Measurements from ENCODE around the gene SHB. TPM values are rescaled to one million over a fixed set of nuclear protein-coding genes. Genes with fewer than 3 reads are reported as not detected.

The SHB gene
- total RNA-seq, 1 experiment from 2014 or later = 7.6 TPM

- H3K27ac Mint-ChIP-seq (ENCODE audit: unreplicated experiment) = no peak overlapping the region
- peaks cover 30% of the 10 kb centered on the region for H3K4me1 Mint-ChIP-seq (ENCODE audit: low read depth, unreplicated experiment)
- intact Hi-C loops (cut with micrococcal nuclease; ENCODE audit: unreplicated experiment) = no loop called here
- H3K36me3 Mint-ChIP-seq (ENCODE audit: insufficient read depth, unreplicated experiment) = peaks cover 7% of the 10 kb centered on the region
- H3K27me3 Mint-ChIP-seq (ENCODE audit: unreplicated experiment) = no peaks in the 10 kb centered on the region
- BruUV-seq (replicated peaks) = no TSS peak
- no peak for TF ChIP-seq CTCF (IDR thresholded peaks at IDR 0.05; ENCODE audit: unreplicated experiment)
- CTCF ChIA-PET = no interaction called here
- H3K4me3 Mint-ChIP-seq (ENCODE audit: low read depth, unreplicated experiment) = no peak overlapping the region
- no peak for DNase-seq
- no peaks in the 10 kb centered on the region for H3K9me3 Mint-ChIP-seq (ENCODE audit: low read depth, unreplicated experiment)
Measured at GRCh38 chr9:37956904-37957663, 111.9 kb downstream of the SHB start.

GRCh38 chr9:37956423-37956820, 112.6 kb downstream of the SHB start:
- Mint-ChIP-seq H3K36me3 (ENCODE audit: insufficient read depth, unreplicated experiment) (peaks cover 14% of the 10 kb centered on the region), H3K9me3 (ENCODE audit: low read depth, unreplicated experiment) (no peaks in the 10 kb centered on the region), H3K4me3 (ENCODE audit: low read depth, unreplicated experiment) (no peak overlapping the region), H3K4me1 (ENCODE audit: low read depth, unreplicated experiment) (peaks cover 34% of the 10 kb centered on the region), H3K27me3 (ENCODE audit: unreplicated experiment) (no peaks in the 10 kb centered on the region), H3K27ac (ENCODE audit: unreplicated experiment) (no peak overlapping the region)
- intact Hi-C loops (cut with micrococcal nuclease; ENCODE audit: unreplicated experiment) = no loop called here
- no peak for DNase-seq
- CTCF ChIA-PET = no interaction called here
- no peak for TF ChIP-seq CTCF (IDR thresholded peaks at IDR 0.05; ENCODE audit: unreplicated experiment)
- BruUV-seq (replicated peaks) = no TSS peak

- TF ChIP-seq CTCF (IDR thresholded peaks at IDR 0.05; ENCODE audit: unreplicated experiment) = no peak
- BruUV-seq (replicated peaks) = no TSS peak
- Mint-ChIP-seq H3K4me3 (ENCODE audit: low read depth, unreplicated experiment) (no peak overlapping the region), H3K36me3 (ENCODE audit: insufficient read depth, unreplicated experiment) (peaks cover 15% of the 10 kb centered on the region), H3K9me3 (ENCODE audit: low read depth, unreplicated experiment) (no peaks in the 10 kb centered on the region), H3K27ac (ENCODE audit: unreplicated experiment) (no peak overlapping the region), H3K27me3 (ENCODE audit: unreplicated experiment) (no peaks in the 10 kb centered on the region), H3K4me1 (ENCODE audit: low read depth, unreplicated experiment) (peaks cover 34% of the 10 kb centered on the region)
- no peak for DNase-seq
- CTCF ChIA-PET = no interaction called here
- intact Hi-C loops (cut with micrococcal nuclease; ENCODE audit: unreplicated experiment) = no loop called here
Measured at GRCh38 chr9:37955781-37956422, 113.1 kb downstream of the SHB start.

- H3K4me1 Mint-ChIP-seq (ENCODE audit: low read depth, unreplicated experiment) = peaks cover 34% of the 10 kb centered on the region
- H3K9me3 Mint-ChIP-seq (ENCODE audit: low read depth, unreplicated experiment) = no peaks in the 10 kb centered on the region
- H3K27ac Mint-ChIP-seq (ENCODE audit: unreplicated experiment) = no peak overlapping the region
- CTCF ChIA-PET = no interaction called here
- H3K4me3 Mint-ChIP-seq (ENCODE audit: low read depth, unreplicated experiment) = no peak overlapping the region
- no peak for DNase-seq
- peaks cover 21% of the 10 kb centered on the region for H3K36me3 Mint-ChIP-seq (ENCODE audit: insufficient read depth, unreplicated experiment)
- no TSS peak for BruUV-seq (replicated peaks)
- no peak for TF ChIP-seq CTCF (IDR thresholded peaks at IDR 0.05; ENCODE audit: unreplicated experiment)
- intact Hi-C loops (cut with micrococcal nuclease; ENCODE audit: unreplicated experiment) = no loop called here
- no peaks in the 10 kb centered on the region for H3K27me3 Mint-ChIP-seq (ENCODE audit: unreplicated experiment)
Measured at GRCh38 chr9:37954581-37954981, 114.4 kb downstream of the SHB start.
